A673 (cell line): ENCODE measurements around the gene SIRPA. TPM values are rescaled to one million over a fixed set of nuclear protein-coding genes. Genes with fewer than 3 reads are reported as not detected.

Experiments
- BruUV-seq: library from RNA; stranded (reverse); fragments of 400-500 nt; replicated peaks from 2 replicates; lab custom pipeline; 2021; lab: Mats Ljungman, UMichigan
- CTCF ChIA-PET: fragments of 300-600 bp; sonication (Branson Sonifier 250); formaldehyde crosslinking; loops from one replicate; lab custom pipeline; 2022; ENCODE audit warnings: antibody characterized with exemption; lab: Charles Lee
- POLR2A ChIA-PET: fragments of 300-600 bp; sonication (Branson Sonifier 250); formaldehyde crosslinking; loops from one replicate; lab custom pipeline; 2022; ENCODE audit warnings: antibody characterized with exemption; ENCODE audit not compliant: low non-redundant PET; lab: Charles Lee
- DNase-seq: peaks from one replicate; pipeline ENCODE4 v3.0.0-alpha.2; 2015; ENCODE audit warnings: low spot score
- H3K27ac ChIP-seq: fragments of 200-600 bp; sonication (generic); 2 replicates; pipeline ENCODE4 v1.5.1; 2016; ENCODE audit warnings: mixed run types, low read depth, mild to moderate bottlenecking, mixed read lengths, antibody characterized with exemption, low read length; ENCODE audit not compliant: poor library complexity, severe bottlenecking
- H3K27me3 ChIP-seq: fragments of 200-600 bp; sonication (generic); replicated peaks from 2 replicates; pipeline ENCODE4 v1.6.1; 2017; ENCODE audit warnings: mixed run types, low read depth, mild to moderate bottlenecking, mixed read lengths, antibody characterized with exemption, low read length; ENCODE audit not compliant: insufficient read depth, poor library complexity
- H3K36me3 ChIP-seq: fragments of 200-600 bp; sonication (generic); 2 replicates; pipeline ENCODE4 v1.6.1; 2016; ENCODE audit warnings: mixed run types, mild to moderate bottlenecking, mixed read lengths, antibody characterized with exemption, low read length; ENCODE audit not compliant: insufficient read depth, poor library complexity, severe bottlenecking
- H3K4me1 ChIP-seq: fragments of 200-600 bp; sonication (generic); 2 replicates; pipeline ENCODE4 v1.6.1; 2017; ENCODE audit warnings: mixed run types, mild to moderate bottlenecking, mixed read lengths, antibody characterized with exemption, low read length; ENCODE audit not compliant: insufficient read depth, poor library complexity, severe bottlenecking
- H3K4me3 ChIP-seq: fragments of 200-600 bp; sonication (generic); 2 replicates; pipeline ENCODE4 v1.5.1; 2016; ENCODE audit warnings: low read depth, mixed run types, mild to moderate bottlenecking, mixed read lengths, low read length; ENCODE audit not compliant: poor library complexity, severe bottlenecking
- H3K9me3 ChIP-seq: fragments of 200-600 bp; sonication (generic); 2 replicates; pipeline ENCODE4 v1.6.1; 2016; ENCODE audit warnings: mixed run types, low read depth, mild to moderate bottlenecking, mixed read lengths, antibody characterized with exemption, low read length; ENCODE audit not compliant: poor library complexity, severe bottlenecking
- CTCF ChIP-seq: fragments of 300-800, 200-600 bp; sonication (generic); conservative IDR thresholded peaks from 2 replicates; pipeline ENCODE4 v1.5.1; 2017; ENCODE audit warnings: low read depth, mild to moderate bottlenecking, antibody characterized with exemption, low read length, moderate library complexity, mixed read lengths
- EZH2 ChIP-seq: fragments of 200-600 bp; sonication (generic); IDR thresholded peaks from 2 replicates; pipeline ENCODE4 v1.6.1; 2017; ENCODE audit warnings: borderline replicate concordance, low read depth, mild to moderate bottlenecking, mixed read lengths, antibody characterized with exemption, low read length; ENCODE audit not compliant: poor library complexity, severe bottlenecking
- intact Hi-C: fragments of 100-400 bp; cut with micrococcal nuclease; formaldehyde crosslinking; loops from one replicate; pipeline ENCODE4 v1.10.0; 2022; ENCODE audit not compliant: unreplicated experiment
- total RNA-seq: library from RNA; stranded (reverse); gene quantifications from 2 replicates; pipeline ENCODE4 v1.2.3, GENCODE V29; 2021

SIRPA gene
- total RNA-seq, 1 experiment from 2014 or later: 81.0 TPM

- BruUV-seq: no TSS peak
- DNase-seq: no peak
- Histone ChIP-seq H3K36me3 (peaks cover 9% of the 10 kb centered on the region), H3K27me3 (no peaks in the 10 kb centered on the region), H3K27ac (no peak overlapping the region), H3K9me3 (no peaks in the 10 kb centered on the region), H3K4me3 (no peak overlapping the region), H3K4me1 (peaks cover 10% of the 10 kb centered on the region)
- intact Hi-C loops: no loop called here
- ChIA-PET POLR2A (interaction anchor here (0.6 kb wide), 1 partner anchor 196 kb away, joined by 3 read pairs; no protein-coding TSS in a partner anchor), CTCF (no interaction called here)
- TF ChIP-seq EZH2 (no peak), CTCF (no peak)
These were observed 47.5 kb downstream of the SIRPA start for GRCh38 chr20:1942486-1943274.

GRCh38 chr20:1943275-1944002, 48.2 kb downstream of the SIRPA start:
- Histone ChIP-seq H3K36me3 (peaks cover 5% of the 10 kb centered on the region), H3K27me3 (no peaks in the 10 kb centered on the region), H3K9me3 (no peaks in the 10 kb centered on the region), H3K4me3 (no peak overlapping the region), H3K27ac (no peak overlapping the region), H3K4me1 (peaks cover 16% of the 10 kb centered on the region)
- TF ChIP-seq CTCF: no peak
- TF ChIP-seq EZH2: no peak
- BruUV-seq: no TSS peak
- intact Hi-C loops: no loop called here
- ChIA-PET CTCF (interaction anchor here (1.1 kb wide), 1 partner anchor 9 kb away, joined by 3 read pairs; no protein-coding TSS in a partner anchor), POLR2A (interaction anchor here (0.6 kb wide), 1 partner anchor 196 kb away, joined by 3 read pairs; no protein-coding TSS in a partner anchor)
- no peak for DNase-seq

- ChIA-PET CTCF (interaction anchor here (1.1 kb wide), 1 partner anchor 7 kb away, joined by 3 read pairs; no protein-coding TSS in a partner anchor), POLR2A (no interaction called here)
- Histone ChIP-seq H3K27me3 (no peaks in the 10 kb centered on the region), H3K4me3 (no peak overlapping the region), H3K36me3 (no peaks in the 10 kb centered on the region), H3K4me1 (peaks cover 27% of the 10 kb centered on the region), H3K27ac (no peak overlapping the region), H3K9me3 (no peaks in the 10 kb centered on the region)
- TF ChIP-seq CTCF (peak; percentile 19; the same call in 1 of the 2 replicates), EZH2 (no peak)
- no TSS peak for BruUV-seq
- intact Hi-C loops: no loop called here
- DNase-seq: no peak
These were observed 49.3 kb downstream of the SIRPA start for GRCh38 chr20:1944345-1945091.
